IPS-18c (cell line): ENCODE results near the gene SLC30A10.
A peak's percentile ranks its signal among the peaks of the same experiment; 100 is the strongest.
"Not testable (repeated sequence)": the region's sequence is repeated elsewhere in the genome, so short reads cannot be mapped to it uniquely, and the experiment has no call there.

Source experiments
- H3K4me3 ChIP-seq: 2 replicates; pipeline ENCODE4 v1.7.0; 2013; ENCODE audit warnings: low read depth, mild to moderate bottlenecking, low read length, moderate library complexity; ENCODE audit not compliant: insufficient read depth
- H3K9me3 ChIP-seq: one replicate; pipeline ENCODE4 v1.6.1; 2013; ENCODE audit warnings: mild to moderate bottlenecking, low read length, moderate library complexity; ENCODE audit not compliant: control insufficient read depth, insufficient read depth

Gene SLC30A10

GRCh38 chr1:219940707-219941106 is 12.3 kb upstream of the SLC30A10 start:
- Histone ChIP-seq H3K4me3 (no peak overlapping the region), H3K9me3 (no peaks in the 10 kb centered on the region)

GRCh38 chr1:219938706-219939105 is 10.3 kb upstream of the SLC30A10 start:
- Histone ChIP-seq H3K9me3 (no peaks in the 10 kb centered on the region), H3K4me3 (no peak overlapping the region)

GRCh38 chr1:219933763-219934162 is 5.4 kb upstream of the SLC30A10 start:
- not testable (repeated sequence) for H3K4me3 ChIP-seq, H3K9me3 ChIP-seq

- H3K4me3 ChIP-seq = no peak overlapping the region
- H3K9me3 ChIP-seq = no peaks in the 10 kb centered on the region
Observed at GRCh38 chr1:219931033-219931432, 2.7 kb upstream of the SLC30A10 start.

GRCh38 chr1:219928791-219929118 is 398 bp upstream of the SLC30A10 start:
- no peaks in the 10 kb centered on the region for H3K9me3 ChIP-seq
- peak overlapping the region; percentile 65; the same call in 1 of the 2 replicates for H3K4me3 ChIP-seq

GRCh38 chr1:219927298-219927955 is 930 bp downstream of the SLC30A10 start:
- H3K4me3 ChIP-seq = peak overlapping the region; percentile 65
- H3K9me3 ChIP-seq = no peaks in the 10 kb centered on the region

- H3K9me3 ChIP-seq = no peaks in the 10 kb centered on the region
- H3K4me3 ChIP-seq = no peak overlapping the region
Observed at GRCh38 chr1:219926363-219926998, 1.9 kb downstream of the SLC30A10 start.

- H3K9me3 ChIP-seq = no peaks in the 10 kb centered on the region
- H3K4me3 ChIP-seq = no peak overlapping the region
Observed at GRCh38 chr1:219924342-219924741, 4.0 kb downstream of the SLC30A10 start.

- Histone ChIP-seq H3K9me3 (no peaks in the 10 kb centered on the region), H3K4me3 (no peak overlapping the region)
Observed at GRCh38 chr1:219917851-219918466, 10.4 kb downstream of the SLC30A10 start.

GRCh38 chr1:219917281-219917680 is 11.1 kb downstream of the SLC30A10 start:
- no peaks in the 10 kb centered on the region for H3K9me3 ChIP-seq
- no peak overlapping the region for H3K4me3 ChIP-seq

- H3K9me3 ChIP-seq = no peaks in the 10 kb centered on the region
- H3K4me3 ChIP-seq = no peak overlapping the region
Observed at GRCh38 chr1:219916257-219916656, 12.1 kb downstream of the SLC30A10 start.

- no peak overlapping the region for H3K4me3 ChIP-seq
- H3K9me3 ChIP-seq = no peaks in the 10 kb centered on the region
Observed at GRCh38 chr1:219913005-219913770, 15.2 kb downstream of the SLC30A10 start.

GRCh38 chr1:219910716-219911115 is 17.6 kb downstream of the SLC30A10 start:
- H3K9me3 ChIP-seq = no peaks in the 10 kb centered on the region
- no peak overlapping the region for H3K4me3 ChIP-seq

- Histone ChIP-seq H3K4me3 (no peak overlapping the region), H3K9me3 (no peaks in the 10 kb centered on the region)
Observed at GRCh38 chr1:219909476-219909875, 18.9 kb downstream of the SLC30A10 start.

- H3K9me3 ChIP-seq = no peaks in the 10 kb centered on the region
- no peak overlapping the region for H3K4me3 ChIP-seq
Observed at GRCh38 chr1:219908170-219908569, 20.2 kb downstream of the SLC30A10 start.

GRCh38 chr1:219907772-219908070 is 20.6 kb downstream of the SLC30A10 start:
- Histone ChIP-seq H3K4me3 (no peak overlapping the region), H3K9me3 (no peaks in the 10 kb centered on the region)

GRCh38 chr1:219906924-219907771 is 21.2 kb downstream of the SLC30A10 start:
- Histone ChIP-seq H3K9me3 (no peaks in the 10 kb centered on the region), H3K4me3 (no peak overlapping the region)
